GM12872 (cell line): ENCODE data around the gene NR2C2.

Experiments
- TF ChIP-seq, protein P1 (sequence below): IDR thresholded peaks from 3 replicates; pipeline ENCODE4 v1.5.1; 2011; ENCODE audit warnings: low read depth, mild to moderate bottlenecking, low read length, moderate library complexity; ENCODE audit not compliant: insufficient read depth

The NR2C2 gene

DNA sequence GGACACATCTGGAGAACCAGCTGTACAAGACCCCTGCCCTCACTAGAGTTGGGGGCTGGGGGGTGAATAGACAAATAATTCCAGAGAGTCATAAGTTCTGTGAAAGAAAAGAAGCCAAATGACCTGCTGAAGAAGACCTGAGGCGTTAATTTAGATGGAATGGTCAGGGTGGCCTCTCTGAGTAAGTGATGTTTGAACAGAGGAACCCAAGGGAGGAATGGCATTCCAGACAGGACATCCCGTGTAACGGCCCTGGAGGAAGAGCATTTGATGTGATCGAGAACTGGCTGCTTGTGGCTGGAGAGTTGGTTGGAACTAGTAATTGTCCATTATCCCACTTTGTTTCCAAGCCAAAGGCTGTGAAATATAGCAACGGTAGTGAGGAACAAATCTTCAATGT, 1.7 kb downstream of the NR2C2 start:
- TF ChIP-seq, protein P1, sequence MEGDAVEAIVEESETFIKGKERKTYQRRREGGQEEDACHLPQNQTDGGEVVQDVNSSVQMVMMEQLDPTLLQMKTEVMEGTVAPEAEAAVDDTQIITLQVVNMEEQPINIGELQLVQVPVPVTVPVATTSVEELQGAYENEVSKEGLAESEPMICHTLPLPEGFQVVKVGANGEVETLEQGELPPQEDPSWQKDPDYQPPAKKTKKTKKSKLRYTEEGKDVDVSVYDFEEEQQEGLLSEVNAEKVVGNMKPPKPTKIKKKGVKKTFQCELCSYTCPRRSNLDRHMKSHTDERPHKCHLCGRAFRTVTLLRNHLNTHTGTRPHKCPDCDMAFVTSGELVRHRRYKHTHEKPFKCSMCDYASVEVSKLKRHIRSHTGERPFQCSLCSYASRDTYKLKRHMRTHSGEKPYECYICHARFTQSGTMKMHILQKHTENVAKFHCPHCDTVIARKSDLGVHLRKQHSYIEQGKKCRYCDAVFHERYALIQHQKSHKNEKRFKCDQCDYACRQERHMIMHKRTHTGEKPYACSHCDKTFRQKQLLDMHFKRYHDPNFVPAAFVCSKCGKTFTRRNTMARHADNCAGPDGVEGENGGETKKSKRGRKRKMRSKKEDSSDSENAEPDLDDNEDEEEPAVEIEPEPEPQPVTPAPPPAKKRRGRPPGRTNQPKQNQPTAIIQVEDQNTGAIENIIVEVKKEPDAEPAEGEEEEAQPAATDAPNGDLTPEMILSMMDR, result no peak

DNA sequence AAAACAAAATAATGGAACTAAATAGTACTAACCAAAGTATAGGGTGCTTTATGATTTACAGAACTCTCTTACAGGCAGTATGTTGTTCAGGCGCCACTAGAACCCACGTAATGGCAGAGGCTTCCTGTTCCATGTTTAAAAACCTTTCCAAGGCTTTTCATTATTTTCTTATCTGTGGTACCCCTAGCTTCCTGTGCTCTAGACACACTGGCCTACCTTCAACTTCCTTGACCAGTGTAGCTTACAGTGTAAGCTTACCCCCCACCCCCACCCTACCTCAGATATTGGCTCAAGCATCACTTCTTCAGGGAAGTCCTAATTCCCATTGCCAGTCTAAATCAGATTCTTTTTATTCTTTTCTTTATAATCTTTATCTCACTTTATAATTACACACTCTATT, 2.9 kb downstream of the NR2C2 start:
- TF ChIP-seq, protein P1, result no peak

DNA sequence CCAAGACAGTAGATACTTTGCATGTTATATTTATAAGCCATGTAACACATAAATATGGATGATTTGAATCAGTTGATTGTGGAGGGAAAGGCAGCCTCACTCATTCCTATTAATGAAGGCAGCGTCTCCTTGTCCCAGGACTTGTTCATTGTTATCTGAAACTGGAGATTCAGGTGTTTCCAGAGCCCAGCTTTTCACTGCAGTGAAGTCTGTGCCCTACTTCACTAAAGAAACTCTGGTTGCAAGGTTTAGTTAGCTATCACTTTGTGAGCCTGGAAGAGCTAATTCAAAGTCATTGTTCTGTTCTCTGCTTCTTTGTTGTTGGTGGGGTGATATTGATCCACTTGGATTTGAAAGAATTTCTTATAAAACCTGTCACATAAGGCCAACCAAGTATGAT, 9.8 kb downstream of the NR2C2 start:
- TF ChIP-seq, protein P1, result no peak

DNA sequence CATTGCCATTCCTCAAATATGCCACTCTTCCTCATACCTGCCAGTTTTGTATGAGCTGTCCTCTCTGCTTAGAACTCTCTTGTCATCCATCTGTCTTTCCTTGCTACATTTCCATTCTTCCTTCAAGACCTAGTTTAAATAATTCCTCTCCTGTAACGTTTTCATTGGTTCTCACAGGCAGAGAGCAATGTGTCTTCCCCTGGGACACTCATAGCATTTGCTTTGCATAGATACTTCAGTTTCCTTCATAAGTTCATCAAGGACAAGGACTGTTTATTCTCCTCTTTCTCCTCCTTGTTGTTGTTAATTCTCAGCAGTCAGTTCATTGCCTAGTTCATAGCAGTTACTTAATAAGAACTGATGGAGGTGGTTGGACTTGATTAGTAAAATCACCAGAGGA, 10.5 kb downstream of the NR2C2 start:
- TF ChIP-seq, protein P1, result no peak

DNA sequence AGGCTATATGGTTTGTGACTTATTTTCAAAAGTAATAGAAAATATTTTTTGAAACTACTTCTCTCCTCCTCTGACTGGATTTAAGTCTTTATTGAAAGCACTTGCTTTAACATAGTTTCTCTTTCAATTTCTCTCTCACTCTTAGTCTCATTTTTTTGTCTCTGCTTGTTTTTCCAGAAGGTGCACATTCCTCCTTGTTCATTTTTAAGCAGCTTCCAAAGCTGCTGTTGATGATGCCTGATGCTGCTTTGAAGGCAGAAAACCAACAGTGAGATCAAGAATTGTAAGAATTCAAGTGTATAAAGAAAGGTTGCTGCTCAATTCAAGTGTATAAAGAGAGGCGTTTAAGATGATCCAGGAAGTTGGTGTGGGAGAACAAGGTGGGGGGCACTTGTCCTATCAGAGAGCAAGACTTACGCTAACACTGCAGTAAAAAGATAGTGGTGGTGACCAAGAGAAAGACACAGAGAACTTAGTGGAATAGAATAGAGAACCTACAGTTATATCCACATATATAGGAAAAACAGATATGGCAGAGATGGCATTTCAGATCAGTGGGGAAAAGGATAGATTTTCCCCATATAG, 12.1 kb downstream of the NR2C2 start:
- TF ChIP-seq, protein P1, result no peak

DNA sequence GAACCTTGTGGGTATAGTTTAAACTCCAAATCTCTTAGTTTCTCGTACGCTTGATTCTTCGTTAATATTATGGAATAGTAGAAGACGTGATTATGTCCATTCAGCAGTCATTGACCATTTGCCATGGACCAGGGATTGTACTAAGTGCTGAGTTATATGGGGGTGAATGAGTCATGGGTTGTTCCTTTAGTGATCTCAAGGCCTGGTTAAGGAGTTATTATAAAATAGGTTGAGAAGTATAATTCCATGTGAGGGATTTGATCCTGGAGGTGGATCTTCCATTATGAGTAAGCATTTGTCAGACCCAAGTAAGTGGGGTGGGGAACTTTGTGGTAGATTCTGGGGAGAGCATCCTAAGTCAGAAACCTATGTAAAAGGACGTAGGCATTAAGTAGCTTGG, 15.4 kb downstream of the NR2C2 start:
- TF ChIP-seq, protein P1, result no peak

DNA sequence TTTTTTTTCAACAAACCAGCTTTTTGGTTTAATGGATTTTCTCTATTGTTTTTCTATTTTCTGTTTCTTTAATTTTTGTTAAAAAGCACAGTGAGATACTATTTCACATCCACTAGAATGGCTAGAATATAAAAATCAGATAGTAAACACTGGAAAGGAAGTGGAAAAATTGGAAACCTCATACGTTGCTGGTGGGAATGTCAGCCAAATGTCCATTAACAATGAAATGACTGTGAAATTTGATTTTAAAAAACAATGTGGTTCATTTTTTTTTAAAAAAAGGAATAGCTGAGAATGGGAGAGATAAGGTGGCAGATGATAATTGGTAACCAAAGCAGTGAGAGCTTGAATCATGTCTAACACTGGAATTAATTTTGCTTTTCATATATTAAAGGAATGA, 19.9 kb downstream of the NR2C2 start:
- TF ChIP-seq, protein P1, result no peak
